B cell (primary cell): ENCODE measurements around the gene HSH2D. TPM values are rescaled to one million over a fixed set of nuclear protein-coding genes. Genes with fewer than 3 reads are reported as not detected.

ENCODE experiments used
- ATAC-seq: fragments of 200-7000 bp; cut with Tn5 transposase; one replicate; pipeline ENCODE4 v1.10.0; 2021; ENCODE audit warnings: low read depth, mild to moderate bottlenecking, moderate number of reproducible peaks, moderate library complexity
- CTCF ChIA-PET: fragments of 350-600 bp; sonication (Branson Sonifier 250); formaldehyde crosslinking; loops from one replicate; lab custom pipeline; 2021; ENCODE audit warnings: antibody characterized with exemption, inconsistent platforms; lab: Charles Lee
- POLR2A ChIA-PET: fragments of 350-600 bp; sonication (Branson Sonifier 250); formaldehyde crosslinking; loops from one replicate; lab custom pipeline; 2021; ENCODE audit warnings: antibody characterized with exemption; lab: Charles Lee
- DNase-seq: peaks from one replicate; pipeline ENCODE4 v3.0.0; 2013
- H2AFZ ChIP-seq: 2 replicates; pipeline ENCODE4 v1.6.1; 2012; ENCODE audit warnings: mild to moderate bottlenecking, low read depth, low read length; ENCODE audit not compliant: insufficient read depth, poor library complexity, severe bottlenecking
- H3K27ac ChIP-seq, 2 donors: 1 replicate in 1 of 2; 2 replicates in 1 of 2; pipeline ENCODE4 v1.5.1; 2012 to 2013; ENCODE audit warnings: low read length in 2 of 2, mild to moderate bottlenecking in 2 of 2, moderate library complexity in 1 of 2
- H3K27me3 ChIP-seq, 4 experiments: fragments of 200-600 bp in 1 of 4; sonication (generic) in 1 of 4; replicated peaks in 1 of 4; 1 replicate in 2 of 4; 2 replicates in 2 of 4; pipeline versions ENCODE4 v1.6.1 to v1.7.0; 2013 to 2016; ENCODE audit warnings: low read length in 3 of 4, mild to moderate bottlenecking in 2 of 4, mixed read lengths in 1 of 4, moderate library complexity in 1 of 4; ENCODE audit not compliant: insufficient read depth in 4 of 4, control insufficient read depth in 3 of 4; ENCODE audit errors: control extremely low read depth in 1 of 4
- H3K36me3 ChIP-seq, 2 experiments: replicated peaks in 1 of 2; 1 replicate in 1 of 2; 2 replicates in 1 of 2; pipeline versions ENCODE4 v1.6.1 to v1.7.1; 2013; ENCODE audit warnings: low read length in 1 of 2; ENCODE audit not compliant: insufficient read depth in 2 of 2, control insufficient read depth in 1 of 2; ENCODE audit errors: control extremely low read depth in 1 of 2, extremely low read depth in 1 of 2
- H3K4me1 ChIP-seq, 2 donors: fragments of 200-600 bp in 1 of 2; sonication (generic) in 1 of 2; 1 replicate in 1 of 2; 2 replicates in 1 of 2; pipeline versions ENCODE4 v1.5.1 to v1.6.1; 2013 to 2017; ENCODE audit warnings: low read length in 2 of 2; ENCODE audit not compliant: control insufficient read depth in 2 of 2, insufficient read depth in 2 of 2
- H3K4me2 ChIP-seq: replicated peaks from 2 replicates; pipeline ENCODE3; 2012; ENCODE audit warnings: mild to moderate bottlenecking, low read depth, low read length; ENCODE audit not compliant: poor library complexity, severe bottlenecking
- H3K4me3 ChIP-seq, 5 experiments: fragments of 200-600 bp in 1 of 5; sonication (generic) in 1 of 5; 1 replicate in 3 of 5; 2 replicates in 2 of 5; pipeline versions ENCODE4 v1.5.1 to v1.7.0; 2011 to 2016; ENCODE audit warnings: low read length in 4 of 5, mild to moderate bottlenecking in 4 of 5, low read depth in 2 of 5, control low read depth in 1 of 5, moderate library complexity in 1 of 5; ENCODE audit not compliant: insufficient read depth in 1 of 5; ENCODE audit errors: control extremely low read depth in 1 of 5, extremely low read depth in 1 of 5
- H3K79me2 ChIP-seq: fragments of 200-600 bp; sonication (generic); one replicate; pipeline ENCODE4 v1.6.0; 2016; ENCODE audit warnings: low read length; ENCODE audit not compliant: control insufficient read depth, insufficient read depth
- H3K9ac ChIP-seq: fragments of 200-600 bp; sonication (generic); 2 replicates; pipeline ENCODE4 v1.6.1; 2017; ENCODE audit warnings: mild to moderate bottlenecking, low read length, moderate library complexity
- H3K9me3 ChIP-seq, 3 donors: one replicate each; pipeline versions ENCODE4 v1.6.1 to v1.7.1; 2013; ENCODE audit warnings: low read length in 2 of 3; ENCODE audit not compliant: control insufficient read depth in 2 of 3, insufficient read depth in 1 of 3; ENCODE audit errors: control extremely low read depth in 1 of 3
- H4K20me1 ChIP-seq: 2 replicates; pipeline ENCODE4 v1.6.0; 2012; ENCODE audit warnings: mild to moderate bottlenecking, low read length; ENCODE audit not compliant: insufficient read depth, control insufficient read depth, poor library complexity, severe bottlenecking
- H3K27ac Mint-ChIP-seq: one replicate; pipeline ENCODE4 v1.8.0; 2021; ENCODE audit warnings: mixed read lengths
- H3K27me3 Mint-ChIP-seq: one replicate; pipeline ENCODE4 v1.8.0; 2021; ENCODE audit warnings: mixed read lengths
- H3K4me1 Mint-ChIP-seq: one replicate; pipeline ENCODE4 v1.8.0; 2021; ENCODE audit warnings: mixed read lengths
- H3K4me3 Mint-ChIP-seq: one replicate; pipeline ENCODE4 v1.8.0; 2021; ENCODE audit warnings: mixed read lengths
- H3K9me3 Mint-ChIP-seq: one replicate; pipeline ENCODE4 v1.8.0; 2022; ENCODE audit warnings: mixed read lengths; ENCODE audit not compliant: insufficient read depth
- CTCF ChIP-seq: fragments of 200-600 bp; IDR thresholded peaks from one replicate; pipeline ENCODE4 v1.8.0; 2022; ENCODE audit warnings: antibody characterized with exemption, mild to moderate bottlenecking
- EZH2 ChIP-seq: IDR thresholded peaks from 2 replicates; pipeline ENCODE4 v1.6.1; 2012; ENCODE audit warnings: borderline replicate concordance, low read depth, mild to moderate bottlenecking, moderate library complexity, low read length; ENCODE audit not compliant: insufficient read depth, poor library complexity, severe bottlenecking
- WGBS: methylation state at CpG from one replicate; pipeline ENCODE4 v1.1.5; 2013; ENCODE audit warnings: missing lambda C conversion rate; ENCODE audit not compliant: insufficient coverage; 5-methylcytosine and 5-hydroxymethylcytosine counted together
- intact Hi-C: fragments of 100-400 bp; cut with micrococcal nuclease; formaldehyde crosslinking; loops from one replicate; pipeline ENCODE4 v1.10.0; 2022
- polyA plus RNA-seq: library from polyadenylated mRNA; depleted of rRNA; stranded (reverse); fragments of >200 nt; gene quantifications from 2 replicates; pipeline ENCODE4 v1.2.3, GENCODE V29; 2012
- total RNA-seq, 2 donors: library from RNA; stranded (reverse); fragments of 120-200 nt in 1 of 2; gene quantifications; 1 replicate in 1 of 2; 2 replicates in 1 of 2; pipeline versions ENCODE4 v1.2.3 to v1.2.4, GENCODE V29; 2013 to 2022

Gene HSH2D
- total and polyA plus RNA-seq, 2 donors (not counting 1 experiment from before 2014, with no cell fraction given) = 259 to 299 TPM

- Histone ChIP-seq H3K36me3 (peaks cover 0 to 21% of the 10 kb centered on the region in 2 experiments), H3K27ac (peak overlapping the region in 1 of 2 donors; percentile 92), H3K4me3 (peak overlapping the region; percentile 67 to 92 (median 87)), H3K4me1 (peaks cover 18 to 33% of the 10 kb centered on the region in 2 donors), H3K4me2 (peak overlapping the region; percentile 97), H3K79me2 (peaks cover 67% of the 10 kb centered on the region), H3K9me3 (no peaks in the 10 kb centered on the region), H4K20me1 (peaks cover 40% of the 10 kb centered on the region), H3K27me3 (no peaks in the 10 kb centered on the region), H3K9ac (peak overlapping the region; percentile 98), H2AFZ (peak overlapping the region; percentile 94)
- peaks cover 39% of the 10 kb centered on the region for H3K4me1 Mint-ChIP-seq
- no peak for ATAC-seq
- intact Hi-C loops = loop anchor here (5.0 kb wide), 4 partner anchors 124 to 1071 kb away; partner anchors contain the start of genes C19orf44, CALR3, CHERP and KLF2
- H3K9me3 Mint-ChIP-seq = no peaks in the 10 kb centered on the region
- ChIA-PET CTCF (interaction anchor here (0.6 to 3.7 kb wide), 6 partner anchors 13 to 1107 kb away, joined by 5 to 17 read pairs (median 6); partner anchors contain the start of gene FAM32A), POLR2A (interaction anchor here (1.2 to 1.9 kb wide), 3 partner anchors 13 to 130 kb away, joined by 4 to 8 read pairs (median 5); partner anchors contain the start of gene FAM32A)
- 0% methylated on average over 15 of the region's 18 CpGs for WGBS
- H3K4me3 Mint-ChIP-seq = peak overlapping the region; percentile 87
- no peaks in the 10 kb centered on the region for H3K27me3 Mint-ChIP-seq
- DNase-seq = no peak
- TF ChIP-seq CTCF (no peak), EZH2 (no peak)
- peak overlapping the region; percentile 79 for H3K27ac Mint-ChIP-seq
These were observed 54.8 kb downstream of the HSH2D start for GRCh38 chr19:16198370-16198651.

GRCh38 chr19:16199275-16199932 lies 55.9 kb downstream of the HSH2D start:
- H3K4me2 ChIP-seq = peak overlapping the region; percentile 97
- no peaks in the 10 kb centered on the region for H3K9me3 Mint-ChIP-seq
- H3K9me3 ChIP-seq = no peaks in the 10 kb centered on the region
- ATAC-seq (no peak), DNase-seq (no peak)
- H3K27ac Mint-ChIP-seq = peak overlapping the region; percentile 79
- ChIA-PET POLR2A (no interaction called here), CTCF (interaction anchor here (1.5 to 3.7 kb wide), 3 partner anchors 14 to 219 kb away, joined by 5 to 17 read pairs (median 8); partner anchors contain the start of gene FAM32A)
- no peaks in the 10 kb centered on the region for H3K27me3 Mint-ChIP-seq
- H3K9ac ChIP-seq = no peak overlapping the region
- peaks cover 51% of the 10 kb centered on the region for H4K20me1 ChIP-seq
- WGBS = 92% methylated on average over 6 of the region's 9 CpGs
- H3K4me3 Mint-ChIP-seq = peak overlapping the region; percentile 87
- H3K36me3 ChIP-seq = peaks cover 0 to 28% of the 10 kb centered on the region in 2 experiments
- intact Hi-C loops = loop anchor here (5.0 kb wide), 4 partner anchors 123 to 1072 kb away; partner anchors contain the start of genes C19orf44, CALR3, CHERP and KLF2
- H3K27ac ChIP-seq = no peak overlapping the region
- no peaks in the 10 kb centered on the region for H3K27me3 ChIP-seq
- H3K4me1 ChIP-seq = peaks cover 18 to 39% of the 10 kb centered on the region in 2 donors
- TF ChIP-seq EZH2 (no peak), CTCF (no peak)
- no peak overlapping the region for H2AFZ ChIP-seq
- peaks cover 46% of the 10 kb centered on the region for H3K4me1 Mint-ChIP-seq
- H3K79me2 ChIP-seq = peaks cover 75% of the 10 kb centered on the region
- H3K4me3 ChIP-seq = no peak overlapping the region
